ENCODE results near the gene C4A. TPM values are rescaled to one million over a fixed set of nuclear protein-coding genes. Genes with fewer than 3 reads are reported as not detected.
"Not testable (repeated sequence)": the region's sequence is repeated elsewhere in the genome, so short reads cannot be mapped to it uniquely, and the experiment has no call there.

C4A gene
- total RNA-seq, 1 donor: 5.9 TPM

- DNase-seq (ENCODE audit: low read depth in 2 of 3, low spot score in 2 of 3): not testable (repeated sequence)
Measured at GRCh38 chr6:32014547-32014946, 32.7 kb downstream of the C4A start, which contains the start of gene C4B. Gene C4B (plus strand): TSS chr6:32014795. CDS start chr6:32014846, 51 bp downstream.

DNA sequence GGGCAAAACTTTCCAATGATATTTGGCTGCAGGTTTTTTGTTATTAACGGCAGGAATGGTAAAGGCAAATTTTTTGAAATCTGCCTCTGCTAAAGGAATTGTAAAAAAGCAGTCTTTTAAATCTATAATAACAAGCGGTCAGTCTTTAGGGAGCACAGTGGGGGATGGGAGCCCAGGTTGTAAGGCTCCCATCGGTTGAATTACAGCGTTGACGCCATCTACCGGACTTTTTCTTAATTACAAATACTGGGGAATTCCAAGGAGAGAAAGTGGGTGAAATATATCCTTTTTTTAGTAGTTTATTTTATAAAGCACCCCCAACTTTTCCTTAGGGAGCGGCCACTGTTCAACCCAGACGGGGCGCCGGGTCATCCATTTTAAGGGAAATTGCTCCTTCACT is 40.2 kb downstream of the C4A start:
- not testable (repeated sequence) for DNase-seq (ENCODE audit: low read depth in 2 of 3, low spot score in 2 of 3)

DNA sequence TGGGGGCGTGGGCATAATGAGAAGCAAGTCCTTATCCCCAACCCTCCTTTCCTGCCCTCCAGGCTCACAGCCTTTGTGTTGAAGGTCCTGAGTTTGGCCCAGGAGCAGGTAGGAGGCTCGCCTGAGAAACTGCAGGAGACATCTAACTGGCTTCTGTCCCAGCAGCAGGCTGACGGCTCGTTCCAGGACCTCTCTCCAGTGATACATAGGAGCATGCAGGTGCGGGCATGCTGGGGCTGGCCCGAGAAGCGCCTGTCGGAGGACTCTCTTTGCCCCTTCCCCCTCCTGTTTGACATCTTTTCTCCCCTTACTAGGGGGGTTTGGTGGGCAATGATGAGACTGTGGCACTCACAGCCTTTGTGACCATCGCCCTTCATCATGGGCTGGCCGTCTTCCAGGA is 46.8 kb downstream of the C4A start:
- not testable (repeated sequence) for DNase-seq (ENCODE audit: low read depth in 2 of 3, low spot score in 2 of 3)

GRCh38 chr6:32029553-32029952 is 47.7 kb downstream of the C4A start:
- not testable (repeated sequence) for DNase-seq (ENCODE audit: low read depth in 2 of 3, low spot score in 2 of 3)

GRCh38 chr6:32035283-32036013 is 53.6 kb downstream of the C4A start:
- DNase-seq (ENCODE audit: low read depth in 2 of 3, low spot score in 2 of 3): not testable (repeated sequence)

- DNase-seq (ENCODE audit: low read depth in 2 of 3, low spot score in 2 of 3): not testable (repeated sequence)
Measured at GRCh38 chr6:32037136-32037535, 55.3 kb downstream of the C4A start.

- not testable (repeated sequence) for DNase-seq (ENCODE audit: low read depth in 2 of 3, low spot score in 2 of 3)
Measured at GRCh38 chr6:32037598-32038524, 56.0 kb downstream of the C4A start, which contains the start of gene CYP21A2. Gene CYP21A2 (plus strand): TSS chr6:32038415. CDS start chr6:32038423, 8 bp downstream.

DNA sequence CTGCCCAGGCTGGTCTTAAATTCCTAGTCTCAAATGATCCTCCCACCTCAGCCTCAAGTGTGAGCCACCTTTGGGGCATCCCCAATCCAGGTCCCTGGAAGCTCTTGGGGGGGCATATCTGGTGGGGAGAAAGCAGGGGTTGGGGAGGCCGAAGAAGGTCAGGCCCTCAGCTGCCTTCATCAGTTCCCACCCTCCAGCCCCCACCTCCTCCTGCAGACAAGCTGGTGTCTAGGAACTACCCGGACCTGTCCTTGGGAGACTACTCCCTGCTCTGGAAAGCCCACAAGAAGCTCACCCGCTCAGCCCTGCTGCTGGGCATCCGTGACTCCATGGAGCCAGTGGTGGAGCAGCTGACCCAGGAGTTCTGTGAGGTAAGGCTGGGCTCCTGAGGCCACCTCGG is 57.0 kb downstream of the C4A start:
- DNase-seq (ENCODE audit: low read depth in 2 of 3, low spot score in 2 of 3): not testable (repeated sequence)

GRCh38 chr6:32039321-32040274 is 57.7 kb downstream of the C4A start:
- not testable (repeated sequence) for DNase-seq (ENCODE audit: low read depth in 2 of 3, low spot score in 2 of 3)

- DNase-seq (ENCODE audit: low read depth in 2 of 3, low spot score in 2 of 3): not testable (repeated sequence)
Measured at GRCh38 chr6:32040299-32041049, 58.6 kb downstream of the C4A start.

DNA sequence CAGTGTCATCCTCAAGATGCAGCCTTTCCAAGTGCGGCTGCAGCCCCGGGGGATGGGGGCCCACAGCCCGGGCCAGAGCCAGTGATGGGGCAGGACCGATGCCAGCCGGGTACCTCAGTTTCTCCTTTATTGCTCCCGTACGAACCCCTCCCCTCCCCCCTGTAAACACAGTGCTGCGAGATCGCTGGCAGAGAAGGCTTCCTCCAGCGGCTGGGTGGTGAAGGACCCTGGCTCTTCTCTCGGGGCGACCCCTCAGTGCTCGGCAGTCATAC is 59.1 kb downstream of the C4A start:
- not testable (repeated sequence) for DNase-seq (ENCODE audit: low read depth in 2 of 3, low spot score in 2 of 3)

DNA sequence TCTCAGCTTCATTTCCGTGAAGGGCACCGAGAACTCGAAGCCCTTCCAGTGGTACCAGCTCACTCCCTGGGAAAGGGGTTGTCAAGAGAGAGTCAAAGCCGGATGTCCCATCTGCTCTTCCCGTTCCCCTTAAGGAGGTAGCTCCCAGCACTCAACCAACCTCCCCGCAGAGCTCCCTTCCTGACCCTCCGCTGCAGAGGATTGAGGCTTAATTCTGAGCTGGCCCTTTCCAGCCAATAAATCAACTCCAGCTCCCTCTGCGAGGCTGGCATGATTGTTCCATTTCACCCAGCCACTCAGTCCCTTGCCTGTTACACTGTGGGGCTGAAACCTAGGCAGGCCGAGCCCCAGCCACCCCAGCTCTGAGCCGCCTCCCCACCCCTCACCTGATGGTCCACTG is 59.5 kb downstream of the C4A start:
- not testable (repeated sequence) for DNase-seq (ENCODE audit: low read depth in 2 of 3, low spot score in 2 of 3)

- DNase-seq (ENCODE audit: low read depth in 2 of 3, low spot score in 2 of 3): not testable (repeated sequence)
Measured at GRCh38 chr6:32042276-32042675, 60.4 kb downstream of the C4A start.

- not testable (repeated sequence) for DNase-seq (ENCODE audit: low read depth in 2 of 3, low spot score in 2 of 3)
Measured at GRCh38 chr6:32043589-32044380, 61.9 kb downstream of the C4A start.

GRCh38 chr6:32044916-32045315 is 63.1 kb downstream of the C4A start:
- DNase-seq (ENCODE audit: low read depth in 2 of 3, low spot score in 2 of 3): not testable (repeated sequence)

DNA sequence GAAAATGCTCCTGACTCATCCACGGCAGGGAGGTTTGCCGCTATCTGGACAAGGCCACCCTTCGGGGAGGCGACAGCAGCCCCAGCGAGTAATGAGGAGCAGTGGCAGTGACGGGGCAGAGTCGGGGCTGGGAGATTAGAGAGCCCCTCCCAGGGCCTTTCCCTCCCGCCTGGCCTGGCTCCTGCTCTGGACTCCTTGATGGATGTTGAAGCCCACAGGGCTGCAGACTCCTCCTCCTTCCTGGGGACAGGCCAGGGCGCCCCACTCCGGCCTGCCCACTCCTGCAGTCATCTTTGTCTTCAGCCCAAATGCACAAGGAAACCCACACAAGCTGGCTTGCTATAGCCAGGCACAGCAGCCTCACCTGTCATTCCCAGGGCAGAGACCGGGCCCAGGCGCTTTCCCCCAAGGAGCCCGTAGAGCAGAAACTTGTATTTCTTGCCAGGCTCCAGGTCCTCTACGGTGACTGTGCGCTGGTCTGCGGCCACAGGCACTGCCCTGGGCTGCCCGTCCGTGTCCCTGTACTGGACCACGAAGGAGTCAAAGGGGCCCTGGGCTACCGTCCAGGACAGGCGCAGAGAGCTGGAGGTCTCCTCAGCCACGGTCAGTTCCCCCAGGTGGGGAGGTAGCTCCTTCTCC is 64.1 kb downstream of the C4A start:
- DNase-seq (ENCODE audit: low read depth in 2 of 3, low spot score in 2 of 3): no peak

GRCh38 chr6:32046450-32047083 is 64.7 kb downstream of the C4A start:
- peak in 2 of 3 donors; percentile 7 to 26 for DNase-seq (ENCODE audit: low read depth in 2 of 3, low spot score in 2 of 3)

- DNase-seq (ENCODE audit: low read depth in 2 of 3, low spot score in 2 of 3): no peak
Measured at GRCh38 chr6:32047084-32047478, 65.2 kb downstream of the C4A start.
